HepG2 (cell line): Measurements from ENCODE around the gene ZNRF3. TPM values are rescaled to one million over a fixed set of nuclear protein-coding genes. Genes with fewer than 3 reads are reported as not detected.

Experiments used
- ATAC-seq: fragments of 200-7000 bp; cut with Tn5 transposase; 3 replicates; pipeline ENCODE4 v1.9.1; 2020; ENCODE audit warnings: mild to moderate bottlenecking, moderate library complexity
- BruUV-seq: library from RNA; stranded (reverse); fragments of 400-500 nt; replicated peaks from 2 replicates; lab custom pipeline; 2021; lab: Mats Ljungman, UMichigan
- CTCF ChIA-PET: fragments of 300-600 bp; formaldehyde crosslinking; extraction: SDS; loops from one replicate; lab custom pipeline; 2021; ENCODE audit warnings: low total read pairs, inconsistent platforms, low intra/inter-chr PET ratio; lab: Yijun Ruan, JAX
- POLR2A ChIA-PET: fragments of 350-600 bp; sonication (Branson Sonifier 250); formaldehyde crosslinking; loops from one replicate; lab custom pipeline; 2020; ENCODE audit warnings: antibody characterized with exemption, inconsistent platforms; lab: Yijun Ruan, JAX
- DNase-seq: peaks from one replicate; pipeline ENCODE4 v3.0.0-alpha.2; 2015; ENCODE audit warnings: low spot score
- FAIRE-seq: peaks from 3 replicates; lab custom pipeline; 2011; peaks lifted over from hg19 to GRCh38; lab: Jason Lieb, UNC
- H2AFZ ChIP-seq: one replicate; pipeline ENCODE4 v1.6.1; 2011; ENCODE audit warnings: low read length, inconsistent platforms
- H3K27ac ChIP-seq: fragments of 300-600 bp; 3 replicates; pipeline ENCODE4 v1.8.0; 2011; ENCODE audit warnings: mixed run types, mild to moderate bottlenecking, mixed read lengths, low read length, inconsistent platforms; ENCODE audit not compliant: insufficient read depth; ENCODE audit errors: extremely low read length
- H3K27me3 ChIP-seq, 2 experiments: fragments of 200-600 bp in 1 of 2; 2 replicates in 1 of 2; 3 replicates in 1 of 2; pipeline versions ENCODE4 v1.6.0 to v1.8.0; 2011; ENCODE audit warnings: low read length in 2 of 2, mild to moderate bottlenecking in 2 of 2, moderate library complexity in 2 of 2, inconsistent platforms in 1 of 2; ENCODE audit not compliant: insufficient read depth in 2 of 2, control insufficient read depth in 1 of 2
- H3K36me3 ChIP-seq, 2 experiments: fragments of 200-600 bp in 1 of 2; replicated peaks in 1 of 2; 2 replicates in 1 of 2; 3 replicates in 1 of 2; pipeline versions ENCODE4 v1.5.1 to v1.8.0; 2011; ENCODE audit warnings: low read length in 2 of 2, inconsistent platforms in 1 of 2; ENCODE audit not compliant: insufficient read depth in 2 of 2, control insufficient read depth in 1 of 2
- H3K4me1 ChIP-seq: 2 replicates; pipeline ENCODE4 v1.5.1; 2012; ENCODE audit warnings: low read length, inconsistent platforms; ENCODE audit not compliant: insufficient read depth
- H3K4me2 ChIP-seq: 2 replicates; pipeline ENCODE4 v1.6.0; 2011; ENCODE audit warnings: low read depth, low read length, inconsistent platforms
- H3K4me3 ChIP-seq, 3 experiments: fragments of 200-600 bp in 1 of 3; sonication (generic), shearing (Covaris generic) in 1 of 3; replicated peaks in 1 of 3; 2 replicates each; pipeline ENCODE4 v1.5.1; 2011 to 2016; ENCODE audit warnings: low read length in 3 of 3, inconsistent platforms in 2 of 3, low read depth in 2 of 3, mild to moderate bottlenecking in 2 of 3, control low read depth in 1 of 3, mixed read lengths in 1 of 3; ENCODE audit not compliant: insufficient read depth in 1 of 3
- H3K79me2 ChIP-seq: one replicate; pipeline ENCODE4 v1.6.1; 2011; ENCODE audit warnings: low read length, inconsistent platforms; ENCODE audit not compliant: insufficient read depth
- H3K9ac ChIP-seq: 2 replicates; pipeline ENCODE4 v1.6.0; 2011; ENCODE audit warnings: mild to moderate bottlenecking, low read depth, low read length, inconsistent platforms; ENCODE audit not compliant: insufficient read depth
- H3K9me3 ChIP-seq: 2 replicates; pipeline ENCODE4 v1.5.1; 2012; ENCODE audit warnings: mild to moderate bottlenecking, low read length
- H4K20me1 ChIP-seq: 2 replicates; pipeline ENCODE4 v1.6.0; 2011; ENCODE audit warnings: inconsistent platforms, mild to moderate bottlenecking, low read length, moderate library complexity; ENCODE audit not compliant: insufficient read depth
- BRD4 ChIP-seq: sonication (generic); formaldehyde crosslinking; IDR thresholded peaks from 2 replicates; pipeline ENCODE4 v1.4.0; 2020; ENCODE audit warnings: missing genetic modification reagents
- CHCHD3 ChIP-seq: sonication (generic); formaldehyde crosslinking; IDR thresholded peaks from 2 replicates; pipeline ENCODE4 v1.8.0; 2022; ENCODE audit warnings: mild to moderate bottlenecking, missing genetic modification reagents, moderate library complexity
- CTCF ChIP-seq: sonication (generic); formaldehyde crosslinking; IDR thresholded peaks from 2 replicates; pipeline ENCODE4 v1.5.0; 2020; ENCODE audit warnings: mild to moderate bottlenecking, missing genetic modification reagents, moderate library complexity
- FOXJ3 ChIP-seq: sonication (generic); formaldehyde crosslinking; IDR thresholded peaks from 2 replicates; pipeline ENCODE4 v1.4.0; 2020; ENCODE audit warnings: missing genetic modification reagents, mild to moderate bottlenecking, borderline replicate concordance
- KIAA2018 ChIP-seq: sonication (generic); formaldehyde crosslinking; IDR thresholded peaks from 2 replicates; pipeline ENCODE4 v1.5.0; 2020; ENCODE audit warnings: mild to moderate bottlenecking, missing genetic modification reagents, borderline replicate concordance
- NCOA2 ChIP-seq: sonication (generic); formaldehyde crosslinking; IDR thresholded peaks from 2 replicates; pipeline ENCODE4 v1.8.0; 2022; ENCODE audit warnings: inconsistent platforms
- NFE2 ChIP-seq: sonication (generic); formaldehyde crosslinking; IDR thresholded peaks from 2 replicates; pipeline ENCODE4 v1.4.0; 2020; ENCODE audit warnings: missing genetic modification reagents
- THYN1 ChIP-seq: sonication (generic); formaldehyde crosslinking; IDR thresholded peaks from 2 replicates; pipeline ENCODE4 v1.8.1; 2023; ENCODE audit warnings: low read depth, mild to moderate bottlenecking, moderate library complexity, missing genetic modification reagents, borderline replicate concordance
- ZNF382 ChIP-seq: sonication (generic); formaldehyde crosslinking; IDR thresholded peaks from 2 replicates; pipeline ENCODE4 v1.5.0; 2020; ENCODE audit warnings: missing genetic modification reagents, mild to moderate bottlenecking, borderline replicate concordance
- ZNF563 ChIP-seq: sonication (generic); formaldehyde crosslinking; IDR thresholded peaks from 2 replicates; pipeline ENCODE4 v1.8.0; 2022; ENCODE audit warnings: mild to moderate bottlenecking, moderate library complexity, missing genetic modification reagents
- ZNF629 ChIP-seq: sonication (generic); formaldehyde crosslinking; conservative IDR thresholded peaks from 2 replicates; pipeline ENCODE4 v1.5.0; 2020; ENCODE audit warnings: missing genetic modification reagents
- ZNF749 ChIP-seq: sonication (generic); formaldehyde crosslinking; IDR thresholded peaks from 2 replicates; pipeline ENCODE4 v1.8.0; 2022; ENCODE audit warnings: mild to moderate bottlenecking, missing genetic modification reagents, moderate library complexity, borderline replicate concordance
- ZNF839 ChIP-seq: sonication (generic); formaldehyde crosslinking; IDR thresholded peaks from 2 replicates; pipeline ENCODE4 v1.4.0; 2020; ENCODE audit warnings: missing genetic modification reagents, mild to moderate bottlenecking, borderline replicate concordance
- WGBS: methylation state at CpG from one replicate; pipeline ENCODE4 v1.1.6; 2017; ENCODE audit warnings: low lambda C conversion rate; 5-methylcytosine and 5-hydroxymethylcytosine counted together
- in situ Hi-C: cut with HindIII; loops from 2 replicates; pipeline ENCODE4 v1.10.0; 2017; ENCODE audit warnings: low pct_unique_long_range_greater_than_20kb; ENCODE audit not compliant: extremely low pct_ligation_motif_present
- intact Hi-C: fragments of 100-400 bp; cut with micrococcal nuclease; formaldehyde crosslinking; loops from one replicate; pipeline ENCODE4 v1.10.0; 2022; ENCODE audit not compliant: unreplicated experiment
- polyA plus RNA-seq, 8 experiments: library from polyadenylated mRNA; depleted of rRNA in 3 of 8; stranded (reverse) in 7 of 8; unstranded in 1 of 8; fragments of >200 nt; fragmentation: Illumina TruSeq in 4 of 8; extraction: Trizol in 4 of 8; gene quantifications; 2 replicates each; pipeline versions ENCODE4 v1.2.1 to v1.2.3, GENCODE V29; 2011 to 2016; ENCODE audit warnings: low read depth in 4 of 8, missing spikeins in 1 of 8, mixed read lengths in 1 of 8; ENCODE audit not compliant: insufficient read depth in 1 of 8
- total RNA-seq, 5 experiments: library from RNA; depleted of rRNA; stranded (reverse); fragments of >200 nt; fragmentation: Illumina TruSeq; extraction: Trizol; gene quantifications; 2 replicates each; pipeline ENCODE4 v1.2.3, GENCODE V29; 2016; ENCODE audit warnings: low read depth in 1 of 5

Gene ZNRF3
- total and polyA plus RNA-seq, 2 of the 13 experiments (the other 11 are each of a cell fraction or from before 2014, with no cell fraction given), result 20.3 to 36.7 TPM

DNA sequence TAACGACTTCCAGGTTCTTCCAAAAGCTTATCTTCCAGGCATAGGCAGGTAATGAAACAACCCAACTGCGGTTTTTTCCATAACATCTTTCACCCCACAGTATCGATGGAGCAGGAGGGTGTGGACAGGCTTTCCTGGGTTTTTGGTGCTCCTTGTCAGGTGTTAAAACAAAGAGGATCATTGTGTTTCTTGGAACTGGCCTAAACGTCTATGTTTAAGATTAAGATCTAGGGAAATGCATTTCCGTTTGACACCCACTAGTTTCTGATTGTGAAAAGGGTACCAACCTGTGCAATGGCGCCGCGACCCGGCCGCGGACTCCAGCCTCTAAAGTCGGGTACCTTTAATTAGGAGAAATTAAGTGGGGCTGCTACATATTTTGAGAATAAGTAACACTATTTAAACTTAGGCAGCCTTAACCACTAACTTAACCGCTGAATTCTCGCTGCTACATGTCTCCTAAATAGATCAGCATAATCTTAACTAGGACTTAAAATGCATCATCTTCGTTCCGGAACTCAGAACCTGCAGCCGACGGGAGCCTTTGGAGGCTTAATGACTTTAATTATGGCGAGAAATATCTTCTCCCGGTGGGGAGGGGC lies 146.7 kb downstream of the ZNRF3 start:
- DNase-seq (peak; percentile 72), FAIRE-seq (peak; percentile 81)
- CTCF ChIA-PET, result no interaction called here
- TF ChIP-seq ZNF563 (CRISPR knock-in tag) (no peak), THYN1 (CRISPR knock-in tag) (no peak), ZNF382 (CRISPR knock-in tag) (no peak), ZNF839 (CRISPR knock-in tag) (no peak), CHCHD3 (CRISPR knock-in tag) (no peak), ZNF629 (CRISPR knock-in tag) (0 out of 2 replicates have a peak, but pooled peaks have one; percentile 14), NFE2 (CRISPR knock-in tag) (no peak), CTCF (CRISPR knock-in tag) (peak; percentile 59), KIAA2018 (CRISPR knock-in tag) (no peak), NCOA2 (CRISPR knock-in tag) (0 out of 2 replicates have a peak, but pooled peaks have one; percentile 51), ZNF749 (CRISPR knock-in tag) (no peak), BRD4 (CRISPR knock-in tag) (no peak), FOXJ3 (CRISPR knock-in tag) (0 out of 2 replicates have a peak, but pooled peaks have one; percentile 21)

More for the DNA sequence above, 146.7 kb downstream of the ZNRF3 start:
- H3K4me1 ChIP-seq, result peaks cover 85% of the 10 kb centered on the region
- no TSS peak for BruUV-seq
- H3K36me3 ChIP-seq, result peaks cover 21 to 65% of the 10 kb centered on the region in 2 experiments
- in situ Hi-C loops, result loop anchor here (5.0 kb wide), 1 partner anchor 113 kb away; no protein-coding TSS in a partner anchor
- no peak; the same call in 2 of the 3 replicates for ATAC-seq
- 3% methylated on average over 20 of the region's 20 CpGs for WGBS
- intact Hi-C loops, result loop anchor here (1.0 to 5.0 kb wide), 4 partner anchors 25 to 143 kb away; no protein-coding TSS in a partner anchor
- peak overlapping the region; percentile 41 to 51 (median 45) for H3K4me3 ChIP-seq
- peak overlapping the region; percentile 73 for H3K4me2 ChIP-seq
- H3K27me3 ChIP-seq, result no peaks in the 10 kb centered on the region
- POLR2A ChIA-PET, result interaction anchor here (0.8 to 5.0 kb wide), 21 partner anchors 8 to 246 kb away, joined by 3 to 44 read pairs (median 9); partner anchors contain the start of gene ZNRF3
- H4K20me1 ChIP-seq, result no peaks in the 10 kb centered on the region
- no peak overlapping the region for H2AFZ ChIP-seq
- no peaks in the 10 kb centered on the region for H3K9me3 ChIP-seq
- H3K27ac ChIP-seq, result peak overlapping the region; percentile 88
- peak overlapping the region; percentile 70 for H3K9ac ChIP-seq
- H3K79me2 ChIP-seq, result peaks cover 77% of the 10 kb centered on the region
